ENCODE results near the gene ITLN2. TPM values are rescaled to one million over a fixed set of nuclear protein-coding genes. Genes with fewer than 3 reads are reported as not detected.

Gene ITLN2
- total and polyA plus RNA-seq, 2 donors (not counting 3 experiments of a cell fraction or from before 2014, with no cell fraction given), result 0.46 TPM; not detected in 1

GRCh38 chr1:160981584-160982411, 27.2 kb upstream of the ITLN2 start:
- Histone ChIP-seq H3K9me3 (replicated peaks; ENCODE audit: control insufficient read depth, insufficient read depth, low read length) (no peaks in the 10 kb centered on the region), H3K79me2 (ENCODE audit: control insufficient read depth, insufficient read depth, low read length) (no peaks in the 10 kb centered on the region), H2AFZ (ENCODE audit: low read depth, low read length) (peak overlapping the region; percentile 24), H3K4me3 (replicated peaks in 1 of 3; ENCODE audit: insufficient read depth in 1 of 3, low read depth in 1 of 3, low read length in 3 of 3) (no peak overlapping the region), H3K36me3 (ENCODE audit: control insufficient read depth in 2 of 2, extremely low read depth in 1 of 2, insufficient read depth in 2 of 2, low read length in 2 of 2) (no peaks in the 10 kb centered on the region), H4K20me1 (replicated peaks; ENCODE audit: control insufficient read depth, extremely low read depth, insufficient read depth, low read length) (no peaks in the 10 kb centered on the region), H3K9ac (replicated peaks; ENCODE audit: extremely low read depth, insufficient read depth, low read length) (no peak overlapping the region), H3K4me1 (ENCODE audit: control insufficient read depth, extremely low read depth, insufficient read depth, low read length) (no peaks in the 10 kb centered on the region), H3K27me3 (ENCODE audit: control insufficient read depth in 2 of 2, insufficient read depth in 2 of 2, low read length in 2 of 2) (peaks cover 2 to 15% of the 10 kb centered on the region in 2 experiments), H3K4me2 (ENCODE audit: insufficient read depth, low read length) (no peak overlapping the region), H3K27ac (ENCODE audit: insufficient read depth, low read depth, low read length) (no peak overlapping the region), H3K9me1 (replicated peaks; ENCODE audit: control insufficient read depth, extremely low read depth, insufficient read depth, low read length) (no peaks in the 10 kb centered on the region)
- ChIA-PET CTCF (no interaction called here), POLR2A (no interaction called here)
- FAIRE-seq, result no peak
- no peak for DNase-seq (ENCODE audit: low read depth, low spot score)
- dilution Hi-C loops (cut with MboI; ENCODE audit: extremely low pct_ligation_motif_present, low sequenced_read_pairs), result no loop called here
- intact Hi-C loops (cut with micrococcal nuclease), result no loop called here
- TF ChIP-seq FOS (IDR thresholded peaks at IDR 0.05; ENCODE audit: borderline replicate concordance, insufficient read depth, low read length) (no peak), EZH2 (IDR thresholded peaks at IDR 0.05; ENCODE audit: borderline replicate concordance, low read depth, low read length, severe bottlenecking) (peak; percentile 54)
- no TSS peak for BruUV-seq (replicated peaks)

- Histone ChIP-seq H3K27me3 (ENCODE audit: control insufficient read depth in 2 of 2, insufficient read depth in 2 of 2, low read length in 2 of 2) (peaks cover 2 to 15% of the 10 kb centered on the region in 2 experiments), H3K9me1 (replicated peaks; ENCODE audit: control insufficient read depth, extremely low read depth, insufficient read depth, low read length) (no peaks in the 10 kb centered on the region), H2AFZ (ENCODE audit: low read depth, low read length) (no peak overlapping the region), H3K4me3 (replicated peaks in 1 of 3; ENCODE audit: insufficient read depth in 1 of 3, low read depth in 1 of 3, low read length in 3 of 3) (no peak overlapping the region), H3K9ac (replicated peaks; ENCODE audit: extremely low read depth, insufficient read depth, low read length) (no peak overlapping the region), H3K4me2 (ENCODE audit: insufficient read depth, low read length) (no peak overlapping the region), H4K20me1 (replicated peaks; ENCODE audit: control insufficient read depth, extremely low read depth, insufficient read depth, low read length) (no peaks in the 10 kb centered on the region), H3K4me1 (ENCODE audit: control insufficient read depth, extremely low read depth, insufficient read depth, low read length) (no peaks in the 10 kb centered on the region), H3K27ac (ENCODE audit: insufficient read depth, low read depth, low read length) (no peak overlapping the region), H3K79me2 (ENCODE audit: control insufficient read depth, insufficient read depth, low read length) (no peaks in the 10 kb centered on the region), H3K36me3 (ENCODE audit: control insufficient read depth in 2 of 2, extremely low read depth in 1 of 2, insufficient read depth in 2 of 2, low read length in 2 of 2) (no peaks in the 10 kb centered on the region), H3K9me3 (replicated peaks; ENCODE audit: control insufficient read depth, insufficient read depth, low read length) (no peaks in the 10 kb centered on the region)
- intact Hi-C loops (cut with micrococcal nuclease) (no loop called here), dilution Hi-C loops (cut with MboI; ENCODE audit: extremely low pct_ligation_motif_present, low sequenced_read_pairs) (no loop called here)
- BruUV-seq (replicated peaks), result no TSS peak
- ChIA-PET CTCF (interaction anchor here (1.1 to 4.3 kb wide), 4 partner anchors 8 to 28 kb away, joined by 3 to 22 read pairs (median 4); no protein-coding TSS in a partner anchor), POLR2A (no interaction called here)
- no peak for FAIRE-seq
- no peak for TF ChIP-seq MAX (IDR thresholded peaks at IDR 0.05; ENCODE audit: insufficient read depth, insufficient read length)
- TF ChIP-seq CTCF (IDR thresholded peaks at IDR 0.05; ENCODE audit: extremely low read depth in 1 of 2, insufficient read depth in 1 of 2, low read depth in 1 of 2, low read length in 2 of 2), result no peak
- no peak for TF ChIP-seq JUN (IDR thresholded peaks at IDR 0.05; ENCODE audit: borderline replicate concordance, insufficient read depth, insufficient read length, low read depth)
- TF ChIP-seq GATA2 (IDR thresholded peaks at IDR 0.05; ENCODE audit: insufficient read depth, insufficient read length, low read depth, low read length), result no peak
- TF ChIP-seq POLR2A (IDR thresholded peaks at IDR 0.05; ENCODE audit: low read depth, low read length), result no peak
- TF ChIP-seq FOS (IDR thresholded peaks at IDR 0.05; ENCODE audit: borderline replicate concordance, insufficient read depth, low read length), result no peak
- TF ChIP-seq MYC (IDR thresholded peaks at IDR 0.05; ENCODE audit: low read depth, low read length), result no peak
- TF ChIP-seq POLR2AphosphoS5 (IDR thresholded peaks at IDR 0.05; ENCODE audit: insufficient read depth, low read depth, low read length), result no peak
- no peak for TF ChIP-seq EZH2 (IDR thresholded peaks at IDR 0.05; ENCODE audit: borderline replicate concordance, low read depth, low read length, severe bottlenecking)
- no peak for DNase-seq (ENCODE audit: low read depth, low spot score)
Observed at GRCh38 chr1:160979286-160979685, 24.7 kb upstream of the ITLN2 start.
